ENCODE measurements around the gene HAND2.
A peak's percentile ranks its signal among the peaks of the same experiment; 100 is the strongest.

HAND2 gene

GRCh38 chr4:173521467-173522159 is 8.4 kb downstream of the HAND2 start:
- no peak for DNase-seq

- no peak for DNase-seq
Observed at GRCh38 chr4:173520921-173521466, 9.0 kb downstream of the HAND2 start.

GRCh38 chr4:173519111-173520101 is 10.6 kb downstream of the HAND2 start:
- no peak for DNase-seq

GRCh38 chr4:173518425-173519102 is 11.5 kb downstream of the HAND2 start:
- DNase-seq: no peak

GRCh38 chr4:173517781-173518424 is 12.1 kb downstream of the HAND2 start:
- DNase-seq: no peak

- no peak for DNase-seq
Observed at GRCh38 chr4:173516621-173517524, 13.2 kb downstream of the HAND2 start.

- DNase-seq: no peak
Observed at GRCh38 chr4:173515458-173515857, 14.6 kb downstream of the HAND2 start.

GRCh38 chr4:173514641-173515217 is 15.3 kb downstream of the HAND2 start:
- no peak for DNase-seq

GRCh38 chr4:173513651-173514050 is 16.4 kb downstream of the HAND2 start:
- no peak for DNase-seq

GRCh38 chr4:173511787-173512361 is 18.2 kb downstream of the HAND2 start:
- DNase-seq: no peak

- peak in 3 of 58 donors; percentile 33 to 44 (median 35) for DNase-seq
Observed at GRCh38 chr4:173509036-173510001, 20.7 kb downstream of the HAND2 start.

- no peak for DNase-seq
Observed at GRCh38 chr4:173508386-173509035, 21.5 kb downstream of the HAND2 start.

- no peak for DNase-seq
Observed at GRCh38 chr4:173507471-173508385, 22.3 kb downstream of the HAND2 start.

GRCh38 chr4:173506597-173507211 is 23.3 kb downstream of the HAND2 start:
- DNase-seq: no peak

GRCh38 chr4:173505924-173506518 is 24.0 kb downstream of the HAND2 start:
- DNase-seq: peak in 16 of 58 donors; percentile 7 to 31 (median 10)
